Stimulated activated CD4-positive, alpha-beta T cell treated with anti-CD3 and anti-CD28 coated beads, Interleukin-4, amount 100 ng/mL, for 1 hour (primary cell): Measurements from ENCODE around the gene N4BP2.
"Not testable (repeated sequence)": the region's sequence is repeated elsewhere in the genome, so short reads cannot be mapped to it uniquely, and the experiment has no call there.

Experiments used
- DNase-seq: peaks from one replicate; pipeline ENCODE4 v3.0.0-alpha.2; 2020

N4BP2 gene

GRCh38 chr4:40093400-40093799, 36.8 kb downstream of the N4BP2 start:
- DNase-seq: not testable (repeated sequence)

DNA sequence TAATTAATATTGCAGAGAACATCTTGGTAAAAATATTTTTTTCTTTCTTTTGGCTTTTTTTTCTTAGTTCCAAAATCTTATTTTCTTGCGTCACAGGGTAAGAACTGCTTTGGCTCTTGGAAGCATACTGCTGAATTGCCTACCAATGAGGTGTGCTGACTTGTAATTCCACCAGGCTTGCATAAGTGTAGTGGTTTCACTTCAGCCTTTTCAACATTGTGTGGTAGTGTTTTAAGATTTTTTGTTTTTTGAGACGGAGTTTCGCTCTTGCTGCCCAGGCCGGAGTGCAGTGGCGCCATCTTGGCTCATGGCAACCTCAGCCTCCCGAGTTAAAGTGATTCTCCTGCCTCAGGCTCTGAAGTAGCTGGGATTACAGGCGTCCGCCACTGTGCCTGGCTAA, 42.4 kb downstream of the N4BP2 start:
- DNase-seq: no peak

- DNase-seq: not testable (repeated sequence)
These were observed 50.5 kb downstream of the N4BP2 start for GRCh38 chr4:40107150-40107549.

GRCh38 chr4:40112027-40112792, 55.6 kb downstream of the N4BP2 start:
- no peak for DNase-seq

DNA sequence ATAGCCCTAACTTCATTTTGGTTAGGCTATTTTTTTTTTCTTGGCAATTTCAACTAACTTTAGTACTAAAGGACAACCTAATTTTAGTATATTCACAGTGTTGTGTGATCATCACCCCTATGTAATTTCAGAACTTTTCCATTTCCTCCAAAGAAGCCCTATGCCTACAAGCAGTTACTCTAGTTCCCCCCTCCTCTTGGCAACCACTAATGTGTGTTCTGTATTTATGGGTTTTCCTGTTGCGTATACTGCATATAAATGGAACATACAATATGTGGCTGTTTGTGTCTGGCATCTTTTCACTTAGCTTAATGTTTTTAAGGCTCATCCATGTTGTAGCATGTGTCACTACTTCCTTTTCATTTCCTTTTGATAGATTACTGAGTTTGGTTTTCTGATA, 57.6 kb downstream of the N4BP2 start:
- DNase-seq: no peak

- DNase-seq: no peak
These were observed 62.2 kb downstream of the N4BP2 start for GRCh38 chr4:40118861-40119260.

DNA sequence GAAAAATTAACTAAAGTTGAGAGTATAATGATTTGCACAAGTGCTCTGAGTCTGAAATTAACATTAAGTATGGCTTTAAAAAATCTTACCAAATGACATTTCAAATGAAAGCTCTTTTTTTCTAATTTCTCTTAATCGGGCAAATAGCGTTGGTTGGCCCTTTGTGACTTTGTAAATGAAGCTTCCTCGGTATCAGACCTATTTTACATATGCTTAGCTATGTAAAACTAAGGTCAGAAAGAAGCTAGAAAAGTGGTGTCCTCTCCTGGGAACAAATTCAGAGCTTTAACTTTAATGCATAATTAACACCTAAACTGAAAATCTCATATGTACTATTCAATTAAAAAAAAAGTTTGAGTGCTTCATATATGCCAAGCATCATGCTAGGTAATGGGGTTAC, 62.7 kb downstream of the N4BP2 start:
- no peak for DNase-seq

- no peak for DNase-seq
These were observed 64.9 kb downstream of the N4BP2 start for GRCh38 chr4:40121515-40121914.

- no peak for DNase-seq
These were observed 66.3 kb downstream of the N4BP2 start for GRCh38 chr4:40122941-40123340.

DNA sequence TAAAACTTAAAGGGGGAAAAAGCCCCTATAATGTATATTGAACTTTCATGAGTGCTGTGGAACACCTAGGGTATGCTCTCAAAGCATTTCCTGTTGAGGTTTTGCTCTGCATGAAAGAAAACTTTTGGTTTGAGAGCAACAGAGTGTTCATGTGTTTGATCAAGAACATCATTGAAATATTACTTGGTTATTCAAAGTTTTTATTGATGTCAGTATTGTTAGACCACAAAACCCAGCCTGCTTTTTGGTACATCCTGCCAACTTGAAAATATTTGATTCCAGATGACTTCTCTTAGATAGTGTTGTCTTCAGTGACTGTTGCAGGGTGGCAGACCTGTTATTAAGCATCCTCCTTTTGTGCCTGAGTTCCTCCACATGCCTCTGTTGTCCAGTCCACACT, 68.0 kb downstream of the N4BP2 start:
- DNase-seq: no peak

- DNase-seq: no peak
These were observed 73.9 kb downstream of the N4BP2 start for GRCh38 chr4:40130401-40131036.

GRCh38 chr4:40132816-40133215, 76.2 kb downstream of the N4BP2 start:
- DNase-seq: no peak

- no peak for DNase-seq
These were observed 77.7 kb downstream of the N4BP2 start for GRCh38 chr4:40134206-40134917.

DNA sequence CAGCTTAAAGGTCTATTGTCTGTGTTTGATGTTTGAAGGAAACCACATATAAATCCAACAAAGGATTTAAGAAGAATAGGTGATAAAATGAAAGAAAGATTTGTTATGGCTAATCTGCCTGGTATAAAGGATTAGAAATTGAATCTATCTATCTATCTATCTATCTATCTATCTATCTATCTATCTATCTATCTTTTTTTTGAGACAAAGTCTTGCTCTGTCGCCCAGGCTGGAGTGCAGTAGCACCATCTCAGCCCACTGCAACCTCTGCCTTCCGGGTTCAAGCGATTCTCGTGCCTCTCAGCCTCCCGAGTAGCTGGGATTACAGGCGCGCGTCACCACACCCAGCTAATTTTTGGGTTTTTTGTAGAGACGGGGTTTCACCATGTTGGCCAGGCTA, 79.6 kb downstream of the N4BP2 start:
- not testable (repeated sequence) for DNase-seq

DNA sequence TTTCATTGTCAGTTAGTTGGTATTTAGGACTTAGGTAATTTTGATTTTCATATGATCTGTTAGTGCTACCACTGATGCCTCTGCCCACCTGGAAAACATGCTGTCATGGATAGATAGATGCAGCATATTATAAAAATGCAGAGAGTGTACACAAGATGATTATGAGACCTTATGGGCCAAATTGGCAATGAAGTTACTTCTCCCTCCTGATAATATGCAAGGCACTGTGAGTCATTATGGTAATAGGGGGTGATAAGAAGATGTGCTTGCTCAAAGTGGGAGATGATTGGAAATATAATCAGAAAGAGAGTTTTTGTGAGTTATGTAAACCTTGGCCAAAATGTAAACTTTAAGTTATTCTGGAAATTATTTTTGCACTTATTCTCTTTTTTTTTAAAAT, 83.5 kb downstream of the N4BP2 start:
- no peak for DNase-seq

- not testable (repeated sequence) for DNase-seq
These were observed 83.9 kb downstream of the N4BP2 start for GRCh38 chr4:40140597-40140996.

GRCh38 chr4:40143926-40144508, 87.4 kb downstream of the N4BP2 start:
- no peak for DNase-seq

DNA sequence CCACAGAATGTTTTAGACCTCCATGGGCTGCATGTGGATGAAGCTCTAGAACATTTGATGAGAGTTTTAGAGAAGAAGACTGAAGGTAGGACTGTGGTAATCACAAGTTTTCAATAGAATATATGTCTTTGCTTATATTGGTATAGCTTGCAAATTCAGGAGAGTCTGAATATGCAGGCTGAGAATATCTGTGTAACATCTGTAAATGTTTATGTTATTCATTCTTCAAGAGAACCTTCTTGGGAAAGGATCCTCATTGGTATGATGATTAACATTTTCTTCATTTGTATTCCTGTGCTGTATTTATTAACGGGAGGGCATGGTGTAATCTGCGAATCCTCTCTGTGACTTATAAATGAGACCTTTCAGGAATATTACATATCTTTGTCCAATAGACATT, 88.1 kb downstream of the N4BP2 start:
- DNase-seq: no peak

DNA sequence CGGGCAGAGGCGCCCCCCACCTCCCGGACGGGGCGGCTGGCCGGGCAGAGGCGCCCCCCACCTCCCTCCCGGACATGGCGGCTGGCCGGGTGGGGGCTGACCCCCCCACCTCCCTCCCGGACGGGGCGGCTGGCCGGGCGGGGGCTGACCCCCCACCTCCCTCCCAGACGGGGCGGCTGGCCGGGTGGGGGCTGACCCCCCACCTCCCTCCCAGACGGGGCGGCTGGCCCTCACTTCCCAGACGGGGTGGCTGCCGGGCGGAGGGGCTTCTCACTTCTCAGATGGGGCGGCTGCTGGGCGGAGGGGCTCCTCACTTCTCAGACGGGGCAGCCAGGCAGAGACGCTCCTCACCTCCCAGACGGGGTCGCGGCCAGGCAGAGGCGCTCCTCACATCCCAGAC, 90.8 kb downstream of the N4BP2 start:
- not testable (repeated sequence) for DNase-seq

DNA sequence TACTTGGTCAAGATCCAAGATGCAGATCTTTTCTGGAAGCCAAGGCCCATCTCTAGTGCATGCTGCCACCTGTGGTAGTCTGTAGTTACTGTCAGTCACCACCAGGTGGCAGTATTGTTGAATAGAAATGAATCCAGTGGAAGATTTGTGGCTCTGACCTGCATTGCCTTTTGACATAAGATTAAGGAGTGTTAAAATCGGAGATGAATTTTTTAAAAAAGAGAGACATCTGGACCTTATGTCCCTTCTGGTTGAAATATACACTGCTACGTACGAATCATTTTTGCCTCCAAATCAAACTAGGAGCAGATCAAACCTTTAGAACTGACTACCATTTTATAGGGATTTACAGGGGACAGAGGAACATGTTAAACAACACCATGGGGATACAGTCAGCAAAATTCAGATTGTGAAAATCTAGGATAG, 93.3 kb downstream of the N4BP2 start:
- DNase-seq: peak; percentile 54

GRCh38 chr4:40150932-40151331, 94.3 kb downstream of the N4BP2 start:
- DNase-seq: no peak

GRCh38 chr4:40152637-40153036, 96.0 kb downstream of the N4BP2 start:
- no peak for DNase-seq

DNA sequence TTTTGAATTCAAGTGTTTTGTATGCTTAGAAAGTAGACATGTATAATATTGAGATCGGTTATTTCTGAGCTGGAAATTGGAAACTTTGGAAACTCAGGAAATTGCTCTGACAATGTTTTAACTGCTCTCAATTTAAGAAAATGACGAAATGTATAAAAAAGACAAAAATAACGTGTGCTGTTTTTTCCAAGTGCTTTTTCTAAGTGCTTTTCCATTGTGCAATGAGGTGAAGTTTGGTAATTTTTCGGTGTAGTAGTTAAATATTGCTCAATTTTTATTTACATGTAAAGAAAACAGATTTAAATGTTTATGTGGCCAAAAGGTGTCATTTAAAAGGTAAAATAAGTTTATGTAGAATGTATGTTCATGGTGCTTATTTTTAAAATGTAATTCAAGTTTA, 100.8 kb downstream of the N4BP2 start:
- no peak for DNase-seq

DNA sequence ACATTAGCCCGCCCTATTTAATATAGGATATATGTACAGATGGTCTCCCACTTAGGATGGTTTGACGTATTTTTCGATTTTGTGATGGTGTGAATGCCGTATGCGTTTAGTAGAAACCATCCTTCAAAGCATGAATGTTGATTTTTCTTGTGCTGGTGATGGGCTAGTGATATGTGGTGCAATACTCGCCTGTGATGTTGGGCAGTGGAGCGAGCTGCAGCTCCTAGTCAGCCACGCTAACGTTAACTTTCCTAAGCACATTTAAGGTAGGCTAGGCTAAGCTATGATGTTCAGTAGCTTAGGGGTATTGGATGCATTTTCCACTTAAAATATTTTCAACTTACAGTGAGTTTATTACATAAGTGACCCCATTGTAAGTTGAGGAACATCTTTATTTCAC, 103.6 kb downstream of the N4BP2 start:
- no peak for DNase-seq
